NCI-H69 (cell line): ENCODE measurements around the gene USP17L12.
"Not testable (repeated sequence)": the region's sequence is repeated elsewhere in the genome, so short reads cannot be mapped to it uniquely, and the experiment has no call there.

Experiments
- DNase-seq: peaks from one replicate; lab custom pipeline; 2025; lab: John Stamatoyannopoulos, UW

The USP17L12 gene

GRCh38 chr4:9219852-9220251 is at the start of gene USP17L12:
USP17L12 (plus strand) TSS chr4:9220152; CDS start chr4:9220152, 0 bp downstream.
- DNase-seq, result not testable (repeated sequence)

DNA sequence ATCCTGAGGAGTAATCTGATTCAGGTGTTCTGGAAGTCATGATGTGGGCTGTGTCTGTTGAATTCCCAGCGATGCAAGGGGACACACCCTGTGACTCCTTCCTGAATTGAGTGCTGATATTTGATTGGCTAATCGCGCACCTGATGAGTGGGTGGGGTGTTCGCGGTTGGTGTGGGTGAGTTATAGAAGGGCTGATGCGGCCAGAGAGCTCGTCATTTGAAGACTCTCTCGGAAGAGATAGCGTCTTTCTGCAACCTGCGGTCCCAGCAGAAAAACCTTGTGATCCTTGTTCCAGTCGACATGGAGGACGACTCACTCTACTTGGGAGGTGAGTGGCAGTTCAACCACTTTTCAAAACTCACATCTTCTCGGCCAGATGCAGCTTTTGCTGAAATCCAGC is 9.6 kb upstream of the USP17L12 start, which contains the start of gene USP17L10:
USP17L10 (plus strand) TSS at position 301 of the 400 bp plus-strand sequence; CDS start at position 301, 0 bp downstream.
- not testable (repeated sequence) for DNase-seq

DNA sequence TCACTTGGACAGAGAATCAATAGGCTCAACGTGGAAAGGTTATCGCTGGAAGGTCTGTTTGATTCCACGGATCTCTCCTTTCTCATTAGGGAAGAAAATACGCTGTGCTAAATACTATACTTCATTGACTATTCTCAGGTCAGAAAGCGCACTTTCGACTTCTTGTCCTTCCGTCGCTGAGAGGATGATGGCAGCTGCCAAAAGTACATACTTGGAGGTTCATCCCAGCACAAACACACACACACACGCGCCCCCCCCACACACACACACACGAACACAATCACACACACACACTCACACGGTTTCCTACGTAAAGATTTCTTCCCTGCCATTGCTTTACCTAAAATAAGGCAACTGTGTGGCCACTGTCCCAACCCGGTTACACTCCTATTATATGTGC is 5.3 kb upstream of the USP17L12 start:
- DNase-seq, result not testable (repeated sequence)

GRCh38 chr4:9215105-9215504 is 4.8 kb upstream of the USP17L12 start, which contains the start of gene USP17L11:
USP17L11 (plus strand) TSS chr4:9215405; CDS start chr4:9215405, 0 bp downstream.
- DNase-seq, result not testable (repeated sequence)

- not testable (repeated sequence) for DNase-seq
These were observed 4.6 kb downstream of the USP17L12 start, which contains the start of gene USP17L13 for GRCh38 chr4:9224596-9224995. USP17L13 (plus strand) TSS chr4:9224896; CDS start chr4:9224896, 0 bp downstream.

DNA sequence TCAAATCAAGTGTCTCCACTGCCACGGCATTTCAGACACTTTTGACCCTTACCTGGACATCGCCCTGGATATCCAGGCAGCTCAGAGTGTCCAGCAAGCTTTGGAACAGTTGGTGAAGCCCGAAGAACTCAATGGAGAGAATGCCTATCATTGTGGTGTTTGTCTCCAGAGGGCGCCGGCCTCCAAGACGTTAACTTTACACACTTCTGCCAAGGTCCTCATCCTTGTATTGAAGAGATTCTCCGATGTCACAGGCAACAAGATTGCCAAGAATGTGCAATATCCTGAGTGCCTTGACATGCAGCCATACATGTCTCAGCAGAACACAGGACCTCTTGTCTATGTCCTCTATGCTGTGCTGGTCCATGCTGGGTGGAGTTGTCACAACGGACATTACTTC is 10.3 kb downstream of the USP17L12 start:
- not testable (repeated sequence) for DNase-seq

GRCh38 chr4:9234085-9234484 is 14.1 kb downstream of the USP17L12 start, which contains the start of gene USP17L15:
USP17L15 (plus strand) TSS chr4:9234385; CDS start chr4:9234385, 0 bp downstream.
- not testable (repeated sequence) for DNase-seq

DNA sequence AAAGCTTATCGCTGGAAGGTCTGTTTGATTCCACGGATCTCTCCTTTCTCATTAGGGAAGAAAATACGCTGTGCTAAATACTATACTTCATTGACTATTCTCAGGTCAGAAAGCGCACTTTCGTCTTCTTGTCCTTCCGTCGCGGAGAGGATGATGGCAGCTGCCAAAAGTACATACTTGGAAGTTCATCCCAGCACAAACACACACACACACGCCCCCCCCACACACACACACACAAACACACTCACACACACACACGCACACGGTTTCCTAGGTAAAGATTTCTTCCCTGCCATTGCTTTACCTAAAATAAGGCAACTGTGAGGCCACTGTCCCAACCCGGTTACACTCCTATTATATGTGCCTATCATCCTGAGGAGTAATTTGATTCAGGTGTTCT is 18.5 kb downstream of the USP17L12 start:
- not testable (repeated sequence) for DNase-seq

GRCh38 chr4:9243579-9243978 is 23.6 kb downstream of the USP17L12 start, which contains the start of gene USP17L17:
USP17L17 (plus strand) TSS chr4:9243879; CDS start chr4:9243879, 0 bp downstream.
- DNase-seq, result not testable (repeated sequence)

- not testable (repeated sequence) for DNase-seq
These were observed 28.2 kb downstream of the USP17L12 start, which contains the start of gene USP17L18 for GRCh38 chr4:9247953-9248680. USP17L18 (plus strand) TSS chr4:9248630; CDS start chr4:9248630, 0 bp downstream.

DNA sequence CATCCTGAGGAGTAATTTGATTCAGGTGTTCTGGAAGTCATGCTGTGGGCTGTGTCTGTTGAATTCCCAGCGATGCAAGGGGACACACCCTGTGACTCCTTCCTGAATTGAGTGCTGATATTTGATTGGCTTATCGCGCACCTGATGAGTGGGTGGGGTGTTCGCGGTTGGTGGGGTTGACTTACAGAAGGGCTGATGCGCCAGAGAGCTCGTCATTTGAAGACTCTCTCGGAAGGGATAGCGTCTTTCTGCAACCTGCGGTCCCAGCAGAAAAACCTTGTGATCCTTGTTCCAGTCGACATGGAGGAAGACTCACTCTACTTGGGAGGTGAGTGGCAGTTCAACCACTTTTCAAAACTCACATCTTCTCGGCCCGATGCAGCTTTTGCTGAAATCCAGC is 33.1 kb downstream of the USP17L12 start, which contains the start of gene USP17L19:
USP17L19 (plus strand) TSS at position 301 of the 400 bp plus-strand sequence; CDS start at position 301, 0 bp downstream.
- not testable (repeated sequence) for DNase-seq

GRCh38 chr4:9257824-9258223 is 37.9 kb downstream of the USP17L12 start, which contains the start of gene USP17L20:
USP17L20 (plus strand) TSS chr4:9258124; CDS start chr4:9258124, 0 bp downstream.
- DNase-seq, result not testable (repeated sequence)

DNA sequence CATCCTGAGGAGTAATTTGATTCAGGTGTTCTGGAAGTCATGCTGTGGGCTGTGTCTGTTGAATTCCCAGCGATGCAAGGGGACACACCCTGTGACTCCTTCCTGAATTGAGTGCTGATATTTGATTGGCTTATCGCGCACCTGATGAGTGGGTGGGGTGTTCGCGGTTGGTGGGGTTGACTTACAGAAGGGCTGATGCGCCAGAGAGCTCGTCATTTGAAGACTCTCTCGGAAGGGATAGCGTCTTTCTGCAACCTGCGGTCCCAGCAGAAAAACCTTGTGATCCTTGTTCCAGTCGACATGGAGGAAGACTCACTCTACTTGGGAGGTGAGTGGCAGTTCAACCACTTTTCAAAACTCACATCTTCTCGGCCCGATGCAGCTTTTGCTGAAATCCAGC is 42.6 kb downstream of the USP17L12 start, which contains the start of gene USP17L21:
USP17L21 (plus strand) TSS at position 301 of the 400 bp plus-strand sequence; CDS start at position 301, 0 bp downstream.
- not testable (repeated sequence) for DNase-seq

DNA sequence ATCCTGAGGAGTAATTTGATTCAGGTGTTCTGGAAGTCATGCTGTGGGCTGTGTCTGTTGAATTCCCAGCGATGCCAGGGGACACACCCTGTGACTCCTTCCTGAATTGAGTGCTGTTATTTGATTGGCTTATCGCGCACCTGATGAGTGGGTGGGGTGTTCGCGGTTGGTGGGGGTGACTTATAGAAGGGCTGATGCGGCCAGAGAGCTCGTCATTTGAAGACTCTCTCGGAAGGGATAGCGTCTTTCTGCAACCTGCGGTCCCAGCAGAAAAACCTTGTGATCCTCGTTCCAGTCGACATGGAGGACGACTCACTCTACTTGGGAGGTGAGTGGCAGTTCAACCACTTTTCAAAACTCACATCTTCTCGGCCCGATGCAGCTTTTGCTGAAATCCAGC is 47.4 kb downstream of the USP17L12 start, which contains the start of gene USP17L22:
USP17L22 (plus strand) TSS at position 301 of the 400 bp plus-strand sequence; CDS start at position 301, 0 bp downstream.
- not testable (repeated sequence) for DNase-seq
